HepG2 (cell line): ENCODE results near the gene DUS2. TPM values are rescaled to one million over a fixed set of nuclear protein-coding genes. Genes with fewer than 3 reads are reported as not detected.

Source experiments
- DZIP1 ChIP-seq: sonication (generic); formaldehyde crosslinking; IDR thresholded peaks from 2 replicates; pipeline ENCODE4 v1.5.0; 2020; ENCODE audit warnings: mild to moderate bottlenecking, missing genetic modification reagents
- MTF2 ChIP-seq: sonication (generic); formaldehyde crosslinking; IDR thresholded peaks from 2 replicates; pipeline ENCODE4 v1.5.0; 2020; ENCODE audit warnings: missing genetic modification reagents, borderline replicate concordance
- MYNN ChIP-seq: sonication (generic); formaldehyde crosslinking; IDR thresholded peaks from 2 replicates; pipeline ENCODE4 v1.4.0; 2020; ENCODE audit warnings: mild to moderate bottlenecking, low read depth, missing genetic modification reagents
- NFAT5 ChIP-seq: sonication (generic); formaldehyde crosslinking; IDR thresholded peaks from 2 replicates; pipeline ENCODE4 v1.4.0; 2020; ENCODE audit warnings: missing genetic modification reagents
- SP4 ChIP-seq: sonication (generic); formaldehyde crosslinking; IDR thresholded peaks from 2 replicates; pipeline ENCODE4 v1.8.1; 2023; ENCODE audit warnings: mild to moderate bottlenecking, missing genetic modification reagents
- TBP ChIP-seq: sonication (generic); formaldehyde crosslinking; IDR thresholded peaks from 2 replicates; pipeline ENCODE4 v1.5.0; 2020; ENCODE audit warnings: missing genetic modification reagents
- THYN1 ChIP-seq: sonication (generic); formaldehyde crosslinking; IDR thresholded peaks from 2 replicates; pipeline ENCODE4 v1.8.1; 2023; ENCODE audit warnings: low read depth, mild to moderate bottlenecking, moderate library complexity, missing genetic modification reagents, borderline replicate concordance
- XRCC5 ChIP-seq: fragments of 200-400 bp; formaldehyde crosslinking; optimal IDR thresholded peaks from 2 replicates; pipeline ENCODE3; 2017; ENCODE audit warnings: mild to moderate bottlenecking, low read length
- ZBED4 ChIP-seq: sonication (generic); formaldehyde crosslinking; IDR thresholded peaks from 2 replicates; pipeline ENCODE4 v1.4.0; 2020; ENCODE audit warnings: missing genetic modification reagents, borderline replicate concordance
- ZNF383 ChIP-seq: sonication (generic); formaldehyde crosslinking; IDR thresholded peaks from 2 replicates; pipeline ENCODE4 v1.4.0; 2020; ENCODE audit warnings: missing genetic modification reagents, mild to moderate bottlenecking, borderline replicate concordance
- ZNF44 ChIP-seq: sonication (generic); formaldehyde crosslinking; IDR thresholded peaks from 2 replicates; pipeline ENCODE4 v1.5.1; 2020; ENCODE audit warnings: mild to moderate bottlenecking, missing genetic modification reagents
- ZNF619 ChIP-seq: sonication (generic); formaldehyde crosslinking; IDR thresholded peaks from 2 replicates; pipeline ENCODE4 v1.4.0; 2020; ENCODE audit warnings: mild to moderate bottlenecking, missing genetic modification reagents
- polyA plus RNA-seq, 8 experiments: library from polyadenylated mRNA; depleted of rRNA in 3 of 8; stranded (reverse) in 7 of 8; unstranded in 1 of 8; fragments of >200 nt; fragmentation: Illumina TruSeq in 4 of 8; extraction: Trizol in 4 of 8; gene quantifications; 2 replicates each; pipeline versions ENCODE4 v1.2.1 to v1.2.3, GENCODE V29; 2011 to 2016; ENCODE audit warnings: low read depth in 4 of 8, missing spikeins in 1 of 8, mixed read lengths in 1 of 8; ENCODE audit not compliant: insufficient read depth in 1 of 8
- total RNA-seq, 5 experiments: library from RNA; depleted of rRNA; stranded (reverse); fragments of >200 nt; fragmentation: Illumina TruSeq; extraction: Trizol; gene quantifications; 2 replicates each; pipeline ENCODE4 v1.2.3, GENCODE V29; 2016; ENCODE audit warnings: low read depth in 1 of 5
- TF ChIP-seq, protein P1 (sequence below): sonication (generic); formaldehyde crosslinking; IDR thresholded peaks from 2 replicates; pipeline ENCODE4 v1.4.0; 2020; ENCODE audit warnings: mild to moderate bottlenecking, missing genetic modification reagents

The DUS2 gene
- total and polyA plus RNA-seq, 2 of the 13 experiments (the other 11 are each of a cell fraction or from before 2014, with no cell fraction given): 17.8 to 25.1 TPM

- TF ChIP-seq MTF2 (CRISPR knock-in tag): no peak; the same call in 1 of the 2 replicates
- peak; percentile 71 for TF ChIP-seq ZBED4
- no peak for TF ChIP-seq ZNF44
- 0 out of 2 replicates have a peak, but pooled peaks have one; percentile 68 for TF ChIP-seq NFAT5
- TF ChIP-seq TBP (CRISPR knock-in tag): no peak
- TF ChIP-seq THYN1: no peak
- peak; percentile 98 for TF ChIP-seq XRCC5
- peak; percentile 80 for TF ChIP-seq SP4 (CRISPR knock-in tag)
- 0 out of 2 replicates have a peak, but pooled peaks have one; percentile 15 for TF ChIP-seq ZNF619 (CRISPR knock-in tag)
- no peak for TF ChIP-seq DZIP1 (CRISPR knock-in tag)
- no peak for TF ChIP-seq ZNF383
- TF ChIP-seq MYNN (CRISPR knock-in tag): peak; percentile 84; the same call in 1 of the 2 replicates
- TF ChIP-seq, protein P1, sequence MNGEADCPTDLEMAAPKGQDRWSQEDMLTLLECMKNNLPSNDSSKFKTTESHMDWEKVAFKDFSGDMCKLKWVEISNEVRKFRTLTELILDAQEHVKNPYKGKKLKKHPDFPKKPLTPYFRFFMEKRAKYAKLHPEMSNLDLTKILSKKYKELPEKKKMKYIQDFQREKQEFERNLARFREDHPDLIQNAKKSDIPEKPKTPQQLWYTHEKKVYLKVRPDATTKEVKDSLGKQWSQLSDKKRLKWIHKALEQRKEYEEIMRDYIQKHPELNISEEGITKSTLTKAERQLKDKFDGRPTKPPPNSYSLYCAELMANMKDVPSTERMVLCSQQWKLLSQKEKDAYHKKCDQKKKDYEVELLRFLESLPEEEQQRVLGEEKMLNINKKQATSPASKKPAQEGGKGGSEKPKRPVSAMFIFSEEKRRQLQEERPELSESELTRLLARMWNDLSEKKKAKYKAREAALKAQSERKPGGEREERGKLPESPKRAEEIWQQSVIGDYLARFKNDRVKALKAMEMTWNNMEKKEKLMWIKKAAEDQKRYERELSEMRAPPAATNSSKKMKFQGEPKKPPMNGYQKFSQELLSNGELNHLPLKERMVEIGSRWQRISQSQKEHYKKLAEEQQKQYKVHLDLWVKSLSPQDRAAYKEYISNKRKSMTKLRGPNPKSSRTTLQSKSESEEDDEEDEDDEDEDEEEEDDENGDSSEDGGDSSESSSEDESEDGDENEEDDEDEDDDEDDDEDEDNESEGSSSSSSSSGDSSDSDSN: peak; percentile 55
Measured at GRCh38 chr16:67993207-67994039, 29.7 kb upstream of the DUS2 start (continued).
